ENCODE data around the gene RGL4. TPM values are rescaled to one million over a fixed set of nuclear protein-coding genes. Genes with fewer than 3 reads are reported as not detected.

The RGL4 gene
- total RNA-seq, 6 experiments from 2014 or later = not detected

DNA sequence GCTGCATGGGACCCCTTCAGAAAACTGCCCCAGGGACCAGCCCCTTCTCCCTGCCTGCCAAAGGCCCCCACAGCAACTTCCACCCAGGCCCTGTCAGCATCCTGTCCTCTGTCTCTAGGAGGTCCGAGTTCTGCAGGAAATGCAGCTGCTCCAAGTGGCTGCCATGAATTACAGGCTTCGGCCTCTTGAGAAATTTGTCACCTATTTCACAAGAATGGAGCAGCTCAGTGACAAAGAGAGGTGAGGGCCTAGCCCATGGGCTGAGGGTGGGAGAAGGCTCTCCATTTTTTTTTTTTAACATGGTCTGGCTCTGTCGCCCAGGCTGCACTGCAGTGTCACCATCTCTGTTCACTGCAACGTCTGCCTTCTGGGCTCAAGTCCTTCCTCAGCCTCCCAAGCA lies 7.3 kb downstream of the RGL4 start:
- peaks cover 0 to 36% (median 2%) of the 10 kb centered on the region in 4 donors for H3K36me3 ChIP-seq
- H3K4me3 ChIP-seq = no peak overlapping the region
- intact Hi-C loops (cut with DNase I) = no loop called here
- ATAC-seq (no peak), DNase-seq (no peak)
- WGBS (ENCODE audit: insufficient coverage, low coverage, low lambda C conversion rate, missing lambda C conversion rate) = 100% methylated on average over 1 of the region's 4 CpGs
- H3K27me3 ChIP-seq = no peaks in the 10 kb centered on the region
- no peaks in the 10 kb centered on the region for H3K9me3 ChIP-seq
- H3K4me1 ChIP-seq = no peaks in the 10 kb centered on the region
- TF ChIP-seq, protein P1, sequence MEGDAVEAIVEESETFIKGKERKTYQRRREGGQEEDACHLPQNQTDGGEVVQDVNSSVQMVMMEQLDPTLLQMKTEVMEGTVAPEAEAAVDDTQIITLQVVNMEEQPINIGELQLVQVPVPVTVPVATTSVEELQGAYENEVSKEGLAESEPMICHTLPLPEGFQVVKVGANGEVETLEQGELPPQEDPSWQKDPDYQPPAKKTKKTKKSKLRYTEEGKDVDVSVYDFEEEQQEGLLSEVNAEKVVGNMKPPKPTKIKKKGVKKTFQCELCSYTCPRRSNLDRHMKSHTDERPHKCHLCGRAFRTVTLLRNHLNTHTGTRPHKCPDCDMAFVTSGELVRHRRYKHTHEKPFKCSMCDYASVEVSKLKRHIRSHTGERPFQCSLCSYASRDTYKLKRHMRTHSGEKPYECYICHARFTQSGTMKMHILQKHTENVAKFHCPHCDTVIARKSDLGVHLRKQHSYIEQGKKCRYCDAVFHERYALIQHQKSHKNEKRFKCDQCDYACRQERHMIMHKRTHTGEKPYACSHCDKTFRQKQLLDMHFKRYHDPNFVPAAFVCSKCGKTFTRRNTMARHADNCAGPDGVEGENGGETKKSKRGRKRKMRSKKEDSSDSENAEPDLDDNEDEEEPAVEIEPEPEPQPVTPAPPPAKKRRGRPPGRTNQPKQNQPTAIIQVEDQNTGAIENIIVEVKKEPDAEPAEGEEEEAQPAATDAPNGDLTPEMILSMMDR (IDR thresholded peaks at IDR 0.05) = no peak
- TF ChIP-seq POLR2A (IDR thresholded peaks at IDR 0.05) = no peak
- no peak overlapping the region for H3K27ac ChIP-seq

- Histone ChIP-seq H3K9me3 (no peaks in the 10 kb centered on the region), H3K27me3 (no peaks in the 10 kb centered on the region), H3K36me3 (peaks cover 0 to 40% (median under 1%) of the 10 kb centered on the region in 4 donors), H3K4me1 (no peaks in the 10 kb centered on the region), H3K27ac (no peak overlapping the region), H3K4me3 (no peak overlapping the region)
- intact Hi-C loops (cut with DNase I) = no loop called here
- DNase-seq (no peak), ATAC-seq (no peak)
- TF ChIP-seq POLR2A (IDR thresholded peaks at IDR 0.05) = no peak
- TF ChIP-seq, protein P1 (IDR thresholded peaks at IDR 0.05) = no peak
- 100% methylated on average over 3 of the region's 10 CpGs for WGBS (ENCODE audit: insufficient coverage, low coverage, low lambda C conversion rate, missing lambda C conversion rate)
These were observed 7.9 kb downstream of the RGL4 start for GRCh38 chr22:23698673-23699235.

DNA sequence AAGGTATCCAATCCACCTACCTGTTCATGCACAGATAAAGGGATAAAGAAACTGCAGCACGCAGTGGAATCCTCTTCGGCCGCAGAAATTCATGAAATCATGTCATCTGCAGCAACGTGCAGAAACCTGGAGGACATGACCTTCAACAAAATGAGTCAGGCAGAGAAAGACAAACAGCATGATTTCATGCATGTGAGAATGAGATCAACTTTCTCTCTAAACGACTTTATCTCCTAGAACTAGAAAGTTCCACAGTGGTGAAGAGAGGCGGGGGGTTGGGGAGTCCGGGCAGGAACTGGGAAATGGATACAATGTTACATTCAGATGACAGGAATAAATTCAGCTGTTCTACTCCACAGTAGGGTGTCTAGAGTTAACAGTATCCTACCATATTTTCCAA lies 9.9 kb downstream of the RGL4 start:
- ATAC-seq = peak in 1 of 4 donors; percentile 79
- Histone ChIP-seq H3K4me3 (no peak overlapping the region), H3K4me1 (no peaks in the 10 kb centered on the region), H3K36me3 (peaks cover 0 to 51% (median 8%) of the 10 kb centered on the region in 4 donors), H3K9me3 (no peaks in the 10 kb centered on the region), H3K27ac (no peak overlapping the region), H3K27me3 (no peaks in the 10 kb centered on the region)
- TF ChIP-seq, protein P1 (IDR thresholded peaks at IDR 0.05) = no peak
- no peak for TF ChIP-seq POLR2A (IDR thresholded peaks at IDR 0.05)
- intact Hi-C loops (cut with DNase I) = no loop called here
- no peak for DNase-seq
- 72% methylated on average over 5 of the region's 7 CpGs for WGBS (ENCODE audit: insufficient coverage, low coverage, low lambda C conversion rate, missing lambda C conversion rate)

- Histone ChIP-seq H3K36me3 (peaks cover 0 to 75% (median 19%) of the 10 kb centered on the region in 4 donors), H3K27me3 (no peaks in the 10 kb centered on the region), H3K9me3 (no peaks in the 10 kb centered on the region), H3K27ac (no peak overlapping the region), H3K4me3 (no peak overlapping the region), H3K4me1 (no peaks in the 10 kb centered on the region)
- intact Hi-C loops (cut with DNase I) = no loop called here
- 100% methylated on average over 2 of the region's 5 CpGs for WGBS (ENCODE audit: insufficient coverage, low coverage, low lambda C conversion rate, missing lambda C conversion rate)
- DNase-seq (no peak), ATAC-seq (no peak)
- TF ChIP-seq, protein P1 (IDR thresholded peaks at IDR 0.05) = no peak
- TF ChIP-seq POLR2A (IDR thresholded peaks at IDR 0.05) = no peak
These were observed 13.2 kb downstream of the RGL4 start for GRCh38 chr22:23704062-23704461.
